ENCODE measurements around the gene MAB21L2.

Gene MAB21L2

DNA sequence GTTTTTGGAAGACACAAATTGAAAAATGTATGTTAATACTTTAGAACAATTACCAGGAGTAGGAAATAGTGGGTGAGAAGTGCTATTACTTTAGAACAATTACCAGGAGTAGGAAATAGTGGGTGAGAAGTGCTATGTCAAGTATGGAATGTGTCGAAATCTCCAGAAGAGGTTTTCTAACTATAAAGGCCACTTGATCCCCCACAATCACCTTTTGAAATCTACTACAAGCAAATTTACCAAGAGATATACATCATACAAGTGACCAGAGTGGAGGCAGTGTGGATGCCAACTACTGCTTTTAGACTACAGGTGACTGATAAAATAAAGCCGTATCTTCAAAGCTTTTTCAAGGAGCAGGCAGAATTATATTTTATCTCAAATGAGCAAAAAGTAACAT lies 43.1 kb downstream of the MAB21L2 start:
- DNase-seq: no peak

DNA sequence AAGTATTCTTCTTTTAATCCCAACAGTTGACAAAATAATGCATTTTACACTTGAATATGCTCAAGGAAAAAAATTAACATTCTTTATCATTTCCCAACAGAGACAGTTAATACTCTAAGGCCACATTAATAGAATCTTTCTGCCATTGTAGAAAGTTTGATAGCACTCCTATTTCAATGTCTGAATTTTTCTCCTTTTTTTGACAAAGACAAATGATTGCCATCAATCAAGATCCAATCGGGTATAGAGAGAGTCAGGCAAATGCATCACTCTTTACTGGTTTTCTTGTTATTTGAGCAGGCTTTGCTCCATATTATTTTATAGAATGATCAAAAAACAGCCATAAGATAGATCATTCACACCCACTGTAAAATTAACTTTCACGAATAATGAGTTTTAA lies 46.1 kb downstream of the MAB21L2 start:
- DNase-seq: no peak

GRCh38 chr4:150632639-150633038 lies 50.7 kb downstream of the MAB21L2 start:
- DNase-seq: no peak
